Stimulated activated CD4-positive, alpha-beta T cell treated with anti-CD3 and anti-CD28 coated beads, TNF-alpha, amount 100 ng/mL, for 4 hours (primary cell): ENCODE results near the gene ARPC3.
"Not testable (repeated sequence)": the region's sequence is repeated elsewhere in the genome, so short reads cannot be mapped to it uniquely, and the experiment has no call there.

ENCODE experiments used
- DNase-seq, 3 experiments: peaks; one replicate each; pipeline ENCODE4 v3.0.0-alpha.2; 2020; ENCODE audit warnings: low read depth in 3 of 3

Gene ARPC3

GRCh38 chr12:110417113-110417512 is 33.0 kb downstream of the ARPC3 start:
- DNase-seq: not testable (repeated sequence)

GRCh38 chr12:110410086-110410485 is 40.1 kb downstream of the ARPC3 start:
- DNase-seq: not testable (repeated sequence)

- DNase-seq: not testable (repeated sequence)
These were observed 44.9 kb downstream of the ARPC3 start for GRCh38 chr12:110405126-110405662.

GRCh38 chr12:110403976-110404682 is 46.0 kb downstream of the ARPC3 start:
- peak; percentile 57 to 73 (median 59) for DNase-seq

GRCh38 chr12:110403146-110403975 is 46.8 kb downstream of the ARPC3 start, which contains the start of gene ANAPC7:
Gene ANAPC7 (minus strand): TSS chr12:110403708. CDS start chr12:110403627, 81 bp downstream.
- DNase-seq: peak; percentile 62 to 77 (median 71)
